Nephron progenitor cell (in vitro differentiated cells): ENCODE measurements around the gene CLASRP.

Experiments used
- DNase-seq: peaks from one replicate; pipeline ENCODE4 v3.0.0; 2021
- H3K27ac Mint-ChIP-seq: 2 replicates; pipeline ENCODE4 v1.8.0; 2021; ENCODE audit warnings: mild to moderate bottlenecking, moderate library complexity, mixed read lengths
- H3K27me3 Mint-ChIP-seq: 2 replicates; pipeline ENCODE4 v1.8.0; 2021; ENCODE audit warnings: mild to moderate bottlenecking, low read depth, mixed read lengths; ENCODE audit not compliant: poor library complexity
- H3K36me3 Mint-ChIP-seq: 2 replicates; pipeline ENCODE4 v1.8.0; 2021; ENCODE audit warnings: low read depth, mixed read lengths
- H3K4me1 Mint-ChIP-seq: 2 replicates; pipeline ENCODE4 v1.8.0; 2021; ENCODE audit warnings: mixed read lengths
- H3K4me3 Mint-ChIP-seq: 2 replicates; pipeline ENCODE4 v1.8.0; 2021; ENCODE audit warnings: mild to moderate bottlenecking, moderate library complexity, mixed read lengths
- H3K9me3 Mint-ChIP-seq: 2 replicates; pipeline ENCODE4 v1.8.0; 2021; ENCODE audit warnings: mild to moderate bottlenecking, moderate library complexity, mixed read lengths
- CTCF ChIP-seq: fragments of 200-600 bp; sonication (generic); IDR thresholded peaks from 2 replicates; pipeline ENCODE4 v1.5.0; 2021; ENCODE audit warnings: antibody characterized with exemption

CLASRP gene

GRCh38 chr19:45005787-45006186 is 33.1 kb upstream of the CLASRP start:
- H3K4me1 Mint-ChIP-seq, result peaks cover 6% of the 10 kb centered on the region
- no peak for DNase-seq
- no peak overlapping the region for H3K4me3 Mint-ChIP-seq
- TF ChIP-seq CTCF, result no peak
- H3K9me3 Mint-ChIP-seq, result no peaks in the 10 kb centered on the region
- H3K27ac Mint-ChIP-seq, result no peak overlapping the region
- H3K36me3 Mint-ChIP-seq, result no peaks in the 10 kb centered on the region
- peaks cover 11% of the 10 kb centered on the region for H3K27me3 Mint-ChIP-seq

DNA sequence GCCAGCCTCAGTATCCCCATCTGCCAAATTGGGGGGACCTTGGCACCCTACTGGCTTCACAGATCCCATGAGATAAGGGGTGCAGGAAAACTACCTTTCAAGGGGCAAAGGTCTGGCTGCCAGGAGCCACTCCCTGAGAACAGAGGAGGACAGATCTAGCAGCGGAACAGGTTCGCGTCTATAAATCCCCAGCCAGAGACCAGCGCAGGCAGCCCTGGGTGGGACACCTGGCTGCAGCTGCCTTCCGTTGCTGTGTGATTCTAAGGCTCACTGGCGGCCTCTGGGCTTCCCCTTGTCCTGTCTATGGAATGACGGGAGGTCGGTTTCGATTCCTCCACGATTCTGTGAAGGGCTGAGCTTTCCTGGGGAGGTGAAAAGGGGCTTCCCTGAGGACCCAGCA is 30.3 kb upstream of the CLASRP start:
- peak overlapping the region; percentile 29 for H3K27ac Mint-ChIP-seq
- no peaks in the 10 kb centered on the region for H3K9me3 Mint-ChIP-seq
- H3K4me1 Mint-ChIP-seq, result no peaks in the 10 kb centered on the region
- peaks cover 8% of the 10 kb centered on the region for H3K27me3 Mint-ChIP-seq
- H3K36me3 Mint-ChIP-seq, result no peaks in the 10 kb centered on the region
- no peak for DNase-seq
- no peak overlapping the region for H3K4me3 Mint-ChIP-seq
- no peak for TF ChIP-seq CTCF

DNA sequence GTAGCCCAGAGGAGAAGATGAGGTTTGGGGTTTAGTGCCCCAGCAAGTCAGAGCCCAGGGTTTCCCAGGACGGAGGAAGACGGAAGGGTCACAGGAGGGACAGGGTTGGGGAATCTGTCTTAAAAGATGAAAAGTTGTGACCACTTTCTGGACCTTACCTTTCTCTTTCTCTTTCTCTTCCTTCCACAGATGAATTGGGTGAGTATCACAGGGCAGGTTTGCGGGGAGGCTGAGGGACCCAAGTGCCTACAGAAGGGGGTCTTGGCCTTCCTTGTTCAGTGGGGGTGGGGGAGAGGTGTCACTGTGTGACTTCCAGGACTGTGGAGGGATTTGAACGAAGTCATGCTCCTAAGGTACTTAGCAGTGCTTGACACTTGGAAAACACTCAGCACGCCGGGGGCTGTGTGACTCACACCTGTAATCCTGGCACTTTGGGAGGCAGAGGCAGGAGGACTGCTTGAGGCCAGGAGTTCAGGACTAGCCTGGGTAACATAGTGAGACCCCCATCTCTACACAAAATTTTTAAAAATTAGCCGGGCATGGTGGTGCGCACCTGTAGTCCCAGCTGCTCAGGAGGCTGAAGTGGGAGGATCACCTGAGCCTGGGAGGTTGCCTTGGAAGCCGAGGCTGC is 29.1 kb upstream of the CLASRP start:
- no peaks in the 10 kb centered on the region for H3K9me3 Mint-ChIP-seq
- peaks cover 4% of the 10 kb centered on the region for H3K27me3 Mint-ChIP-seq
- no peak for DNase-seq
- H3K4me3 Mint-ChIP-seq, result no peak overlapping the region
- no peaks in the 10 kb centered on the region for H3K36me3 Mint-ChIP-seq
- H3K27ac Mint-ChIP-seq, result peak overlapping the region; percentile 22
- H3K4me1 Mint-ChIP-seq, result no peaks in the 10 kb centered on the region
- TF ChIP-seq CTCF, result no peak

DNA sequence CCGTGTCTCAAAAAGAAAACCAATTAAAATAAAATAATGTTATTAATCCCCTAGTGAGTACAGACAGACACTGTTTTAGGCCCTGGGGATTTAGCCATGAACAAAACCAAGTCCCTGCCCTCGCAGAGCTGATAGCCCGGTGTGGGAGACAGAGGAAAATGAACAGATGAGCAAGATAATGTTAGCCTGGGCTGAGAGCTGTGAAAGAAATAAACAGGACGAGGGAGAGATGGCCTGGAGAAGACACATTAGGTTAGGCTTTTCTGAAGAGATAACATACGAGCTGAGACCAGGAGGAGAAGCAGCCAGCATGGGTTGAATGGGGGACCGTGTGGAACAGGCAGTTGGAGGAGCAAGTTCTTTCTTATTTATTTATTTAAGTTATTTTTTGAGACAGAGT is 28.5 kb upstream of the CLASRP start:
- Mint-ChIP-seq H3K9me3 (no peaks in the 10 kb centered on the region), H3K4me3 (no peak overlapping the region), H3K27me3 (peaks cover 4% of the 10 kb centered on the region), H3K36me3 (no peaks in the 10 kb centered on the region), H3K4me1 (no peaks in the 10 kb centered on the region), H3K27ac (peak overlapping the region; percentile 1)
- no peak for DNase-seq
- TF ChIP-seq CTCF, result no peak

DNA sequence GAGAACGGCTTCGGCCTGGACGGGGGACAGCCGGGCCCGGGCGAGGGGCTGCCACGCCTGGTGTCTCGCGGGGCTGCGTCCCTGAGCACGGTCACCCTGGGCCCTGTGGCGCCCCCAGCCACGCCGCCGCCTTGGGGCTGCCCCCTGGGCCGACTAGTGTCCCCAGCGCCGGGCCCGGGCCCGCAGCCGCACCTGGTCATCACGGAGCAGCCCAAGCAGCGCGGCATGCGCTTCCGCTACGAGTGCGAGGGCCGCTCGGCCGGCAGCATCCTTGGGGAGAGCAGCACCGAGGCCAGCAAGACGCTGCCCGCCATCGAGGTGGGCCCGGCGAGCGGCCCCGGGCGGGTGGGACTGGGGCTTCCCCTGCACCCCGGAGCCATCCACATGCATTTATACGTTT is 26.9 kb upstream of the CLASRP start:
- H3K9me3 Mint-ChIP-seq, result no peaks in the 10 kb centered on the region
- H3K4me1 Mint-ChIP-seq, result no peaks in the 10 kb centered on the region
- no peaks in the 10 kb centered on the region for H3K36me3 Mint-ChIP-seq
- H3K27ac Mint-ChIP-seq, result no peak overlapping the region
- TF ChIP-seq CTCF, result no peak
- no peak overlapping the region for H3K4me3 Mint-ChIP-seq
- H3K27me3 Mint-ChIP-seq, result peaks cover 4% of the 10 kb centered on the region
- no peak for DNase-seq
